Measurements from ENCODE around the gene PCDHB15.

The PCDHB15 gene

DNA sequence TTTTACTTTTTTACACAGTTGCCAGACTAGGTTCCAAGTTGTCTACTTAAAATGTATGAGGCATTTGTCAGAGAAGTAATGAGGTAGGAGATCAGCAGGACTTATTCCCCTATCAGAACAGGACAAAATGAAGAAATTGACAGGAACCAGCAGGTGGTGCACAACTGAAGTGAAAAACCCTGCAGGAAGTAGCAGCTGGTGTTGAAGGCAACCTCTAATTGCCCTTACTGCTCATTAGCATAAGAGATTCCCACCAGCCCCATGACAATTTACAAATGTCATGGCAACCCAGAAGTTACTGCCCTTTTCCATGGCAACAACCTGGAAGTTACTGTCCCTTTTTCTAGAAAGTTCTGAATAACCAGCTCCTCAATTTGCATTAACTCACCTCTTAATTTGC is 5.4 kb downstream of the PCDHB15 start:
- no peak for DNase-seq

DNA sequence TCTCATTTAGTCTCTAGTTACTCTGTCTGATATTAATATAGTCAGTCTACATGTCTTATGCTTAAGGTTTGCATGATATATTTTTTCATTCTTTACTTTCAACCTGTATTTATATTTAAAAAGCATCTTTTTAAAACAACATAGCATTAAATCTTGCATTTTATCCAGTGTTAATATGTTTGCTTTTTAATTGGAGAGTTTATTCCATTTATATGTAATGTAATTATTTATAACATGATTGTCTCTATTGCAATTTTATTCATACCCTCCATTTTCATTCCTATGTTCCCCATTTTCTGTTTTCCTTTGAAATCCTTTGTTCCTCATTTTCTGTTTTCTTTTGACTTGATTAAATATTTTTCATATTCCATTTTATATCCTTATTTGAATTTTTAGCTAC is 13.3 kb downstream of the PCDHB15 start:
- no peak for DNase-seq

DNA sequence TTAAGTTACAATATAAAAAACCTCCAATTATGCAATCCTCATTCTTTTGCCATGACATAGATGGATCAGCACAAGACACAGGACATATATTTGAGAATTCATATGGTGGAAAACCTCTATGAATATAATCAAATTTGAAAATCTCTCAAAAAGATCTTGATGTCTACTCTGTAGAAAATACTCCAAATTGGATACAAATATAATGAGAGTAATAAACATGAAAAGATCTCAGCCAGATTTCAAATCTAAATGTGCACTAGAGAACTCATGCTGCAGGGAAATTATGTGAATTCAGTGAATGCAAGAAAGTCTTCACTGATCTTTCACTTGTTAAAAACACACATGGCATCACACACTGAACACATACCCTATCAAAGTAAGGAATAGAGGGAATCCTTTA is 13.8 kb downstream of the PCDHB15 start:
- no peak for DNase-seq

DNA sequence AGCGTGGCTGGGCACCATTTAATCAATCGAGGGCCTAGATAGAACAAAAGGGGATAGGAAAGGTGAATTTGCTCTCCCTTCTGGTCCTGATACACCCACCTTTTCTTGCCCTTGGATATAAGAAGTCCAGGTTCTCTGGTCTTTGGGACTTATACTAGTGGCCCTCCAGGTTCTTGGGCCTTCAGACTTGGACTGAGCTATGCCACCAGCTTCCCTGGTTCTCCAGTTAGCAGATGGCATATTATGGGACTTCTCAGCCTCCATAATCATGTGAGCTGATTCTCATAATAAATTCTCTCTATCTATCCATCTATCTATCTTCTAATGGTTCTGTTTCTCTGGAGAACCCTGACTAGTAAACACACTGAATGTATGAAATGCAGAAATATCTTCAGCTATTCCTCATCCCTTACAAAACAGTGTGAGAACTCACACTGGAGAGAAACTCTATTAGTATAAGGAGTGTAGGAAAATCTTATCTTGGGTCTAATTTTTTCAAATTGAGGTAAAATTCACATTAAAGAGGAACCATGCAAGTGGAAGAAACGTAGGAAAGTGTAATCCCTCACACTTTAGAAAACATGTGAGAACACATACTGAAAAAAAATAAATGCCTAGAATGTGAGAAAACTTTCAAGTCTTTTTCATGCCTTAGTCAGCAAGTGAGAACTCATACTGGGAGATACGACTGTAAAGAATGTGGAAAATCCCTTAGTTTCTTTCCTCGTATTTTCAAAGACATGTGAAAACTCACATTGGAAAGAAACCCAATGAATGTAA is 15.5 kb downstream of the PCDHB15 start:
- no peak for DNase-seq

DNA sequence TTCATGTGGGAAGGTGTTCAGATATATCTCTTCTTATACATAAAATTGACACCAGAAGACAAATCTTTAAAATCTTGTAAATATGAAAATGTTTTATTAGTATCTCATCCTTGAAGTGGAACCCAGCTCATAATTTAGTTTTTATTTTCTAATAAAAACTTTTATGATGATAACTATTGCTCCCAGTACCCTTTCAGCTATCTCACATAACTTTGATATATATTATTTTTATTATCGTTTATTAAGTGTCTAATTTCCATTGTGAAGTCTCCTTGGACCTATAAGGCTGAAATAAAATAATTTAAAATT is 16.0 kb downstream of the PCDHB15 start:
- no peak for DNase-seq

DNA sequence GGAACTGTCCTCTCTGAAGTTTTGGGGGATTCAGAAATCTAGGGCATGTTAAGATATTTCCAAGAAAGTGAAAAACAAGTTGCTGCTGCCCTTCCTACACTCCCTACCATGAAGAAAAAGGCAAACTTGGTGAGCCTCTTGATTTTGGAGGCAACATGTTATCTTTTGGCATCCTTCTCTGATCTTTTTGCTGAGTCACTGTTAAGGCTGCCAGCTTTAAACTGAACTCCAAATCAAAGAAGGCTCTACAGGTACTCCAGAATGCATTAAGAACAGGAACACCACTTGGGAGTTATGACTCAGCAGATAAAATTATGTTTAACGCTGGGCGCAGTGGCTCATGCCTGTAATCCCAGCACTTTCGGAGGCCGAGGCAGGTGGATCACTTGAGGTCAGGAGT is 24.0 kb downstream of the PCDHB15 start:
- no peak for DNase-seq

DNA sequence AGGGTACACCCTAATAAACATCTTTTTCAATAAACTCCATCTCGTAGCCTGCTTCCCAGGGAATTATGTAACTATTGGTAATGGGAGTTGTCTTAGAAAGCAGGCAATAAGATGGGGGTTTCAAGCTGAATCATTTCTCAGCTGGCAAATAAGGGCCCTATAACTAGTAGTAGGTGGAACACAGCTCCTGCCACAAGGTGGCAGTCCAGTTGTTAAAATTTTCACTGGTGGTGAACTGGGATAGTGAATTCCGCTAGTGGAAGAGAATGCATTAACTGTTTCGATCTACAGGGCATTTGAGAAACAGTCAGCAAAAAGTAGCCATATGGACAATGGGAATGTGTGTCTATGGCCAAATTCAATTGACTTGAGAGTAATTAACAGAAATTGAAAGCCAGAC is 27.7 kb downstream of the PCDHB15 start:
- no peak for DNase-seq

DNA sequence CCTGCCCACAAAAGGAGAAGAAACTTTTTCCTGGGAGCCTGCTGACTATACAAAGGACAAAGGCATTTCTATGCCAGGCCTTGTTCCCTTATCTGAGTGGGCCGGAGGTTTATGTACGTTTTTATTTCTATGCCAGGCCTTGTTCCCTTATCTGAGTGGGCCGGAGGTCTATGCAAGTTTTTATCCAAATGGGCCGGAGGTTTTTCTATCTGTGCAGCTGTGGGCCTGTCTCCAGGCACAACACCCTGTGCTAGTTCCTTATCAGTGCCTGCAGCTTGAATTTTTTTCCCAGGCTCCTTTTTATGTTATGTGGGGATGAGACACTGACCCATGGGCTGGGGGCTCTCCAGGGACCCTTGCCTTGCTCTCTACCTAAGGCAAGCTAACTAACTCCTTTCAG is 53.2 kb downstream of the PCDHB15 start:
- DNase-seq, result no peak
